Neuronal stem cell (in vitro differentiated cells): ENCODE measurements around the gene ABT1. TPM values are rescaled to one million over a fixed set of nuclear protein-coding genes. Genes with fewer than 3 reads are reported as not detected.
"Not testable (repeated sequence)": the region's sequence is repeated elsewhere in the genome, so short reads cannot be mapped to it uniquely, and the experiment has no call there.

ENCODE experiments used
- DNase-seq: peaks from one replicate; pipeline ENCODE4 v3.0.0-alpha.2; 2013; ENCODE audit warnings: low spot score
- H2AFZ ChIP-seq: one replicate; pipeline ENCODE4 v1.6.1; 2013; ENCODE audit warnings: mild to moderate bottlenecking, low read length, inconsistent platforms
- H2AK5ac ChIP-seq: 2 replicates; pipeline ENCODE4 v1.6.1; 2013; ENCODE audit warnings: low read depth, mild to moderate bottlenecking, inconsistent platforms, low read length, moderate library complexity, mixed read lengths
- H2BK120ac ChIP-seq: 2 replicates; pipeline ENCODE4 v1.6.1; 2013; ENCODE audit warnings: low read depth, mild to moderate bottlenecking, inconsistent platforms, low read length, moderate library complexity, mixed read lengths
- H2BK12ac ChIP-seq: one replicate; pipeline ENCODE4 v1.6.1; 2013; ENCODE audit warnings: low read length, inconsistent platforms
- H2BK15ac ChIP-seq: 2 replicates; pipeline ENCODE4 v1.6.1; 2013; ENCODE audit warnings: mild to moderate bottlenecking, low read length, inconsistent platforms, mixed read lengths
- H2BK5ac ChIP-seq: one replicate; pipeline ENCODE4 v1.6.1; 2013; ENCODE audit warnings: inconsistent platforms, mild to moderate bottlenecking, low read length, moderate library complexity
- H3K14ac ChIP-seq: one replicate; pipeline ENCODE4 v1.6.1; 2013; ENCODE audit warnings: low read length, inconsistent platforms
- H3K18ac ChIP-seq: 2 replicates; pipeline ENCODE4 v1.6.1; 2013; ENCODE audit warnings: low read length, inconsistent platforms
- H3K23ac ChIP-seq: 2 replicates; pipeline ENCODE4 v1.6.1; 2013; ENCODE audit warnings: low read depth, mild to moderate bottlenecking, mixed read lengths, low read length, inconsistent platforms; ENCODE audit not compliant: poor library complexity
- H3K27ac ChIP-seq: replicated peaks from 3 replicates; pipeline ENCODE4 v1.5.1; 2013; ENCODE audit warnings: low read length, inconsistent platforms
- H3K27me3 ChIP-seq, 3 experiments: 2 replicates each; pipeline ENCODE4 v1.6.1; 2013; ENCODE audit warnings: low read length in 3 of 3, mild to moderate bottlenecking in 2 of 3, inconsistent platforms in 1 of 3, low read depth in 1 of 3, mixed read lengths in 1 of 3, moderate library complexity in 1 of 3; ENCODE audit not compliant: control insufficient read depth in 3 of 3, insufficient read depth in 3 of 3
- H3K36me3 ChIP-seq, 2 donors: replicated peaks in 1 of 2; 2 replicates each; pipeline ENCODE4 v1.6.1; 2013; ENCODE audit warnings: low read length in 2 of 2; ENCODE audit not compliant: control insufficient read depth in 2 of 2, insufficient read depth in 2 of 2
- H3K4ac ChIP-seq: 2 replicates; pipeline ENCODE4 v1.6.1; 2013; ENCODE audit warnings: inconsistent platforms, mild to moderate bottlenecking, low read length, moderate library complexity
- H3K4me1 ChIP-seq, 2 donors: 1 replicate in 1 of 2; 2 replicates in 1 of 2; pipeline ENCODE4 v1.6.1; 2013; ENCODE audit warnings: low read length in 2 of 2, low read depth in 1 of 2; ENCODE audit not compliant: control insufficient read depth in 2 of 2, insufficient read depth in 1 of 2
- H3K4me2 ChIP-seq: one replicate; pipeline ENCODE4 v1.6.1; 2013; ENCODE audit warnings: mild to moderate bottlenecking, low read length, inconsistent platforms; ENCODE audit not compliant: insufficient read depth, poor library complexity, severe bottlenecking
- H3K4me3 ChIP-seq, 2 donors: 2 replicates each; pipeline ENCODE4 v1.5.1; 2013; ENCODE audit warnings: low read length in 2 of 2, mild to moderate bottlenecking in 2 of 2, inconsistent platforms in 1 of 2, moderate library complexity in 1 of 2
- H3K79me1 ChIP-seq: one replicate; pipeline ENCODE4 v1.6.1; 2013; ENCODE audit warnings: low read depth, mild to moderate bottlenecking, inconsistent platforms, low read length, moderate library complexity
- H3K9ac ChIP-seq: one replicate; pipeline ENCODE4 v1.6.1; 2013; ENCODE audit warnings: mild to moderate bottlenecking, low read depth, low read length, inconsistent platforms; ENCODE audit not compliant: poor library complexity
- H3K9me3 ChIP-seq, 2 donors: replicated peaks in 1 of 2; 2 replicates each; pipeline versions ENCODE3 to v1.6.1; 2013; ENCODE audit warnings: low read length in 2 of 2, mild to moderate bottlenecking in 2 of 2, inconsistent platforms in 1 of 2, low read depth in 1 of 2, mixed read lengths in 1 of 2, moderate library complexity in 1 of 2; ENCODE audit not compliant: control insufficient read depth in 2 of 2, insufficient read depth in 1 of 2
- H4K8ac ChIP-seq: one replicate; pipeline ENCODE4 v1.6.1; 2013; ENCODE audit warnings: low read depth, mild to moderate bottlenecking, inconsistent platforms, low read length, moderate library complexity
- H4K91ac ChIP-seq: one replicate; pipeline ENCODE4 v1.6.1; 2013; ENCODE audit warnings: low read length, low read depth, mild to moderate bottlenecking, inconsistent platforms; ENCODE audit not compliant: poor library complexity
- WGBS, 2 donors: extraction: QIAGEN DNeasy Blood & Tissue Kit; methylation state at CpG; one replicate each; pipeline ENCODE4 v1.1.7; 2013; ENCODE audit warnings: missing lambda C conversion rate in 2 of 2, mixed read lengths in 1 of 2; ENCODE audit not compliant: insufficient read length in 2 of 2, insufficient replicate concordance in 1 of 2; ENCODE audit errors: extremely low coverage in 2 of 2; 5-methylcytosine and 5-hydroxymethylcytosine counted together
- polyA plus RNA-seq, 2 experiments: library from polyadenylated mRNA; stranded (reverse); fragments of 200-250 nt; gene quantifications; one replicate each; pipeline ENCODE4 v1.2.3, GENCODE V29; 2013

The ABT1 gene
- 18.0 TPM for polyA plus RNA-seq (2013, experiment 1 of 2)
- polyA plus RNA-seq (2013, experiment 2 of 2), result 16.9 TPM

- DNase-seq, result peak; percentile 98
- Histone ChIP-seq H3K9ac (peak within 1 kb of the TSS; percentile 100), H3K27me3 (peaks cover 0 to 24% (median 0%) of the 10 kb centered on the region in 3 experiments), H2BK120ac (no peak within 1 kb of the TSS), H3K4me1 (peaks cover 3 to 8% of the 10 kb centered on the region in 2 donors), H2AK5ac (peak within 1 kb of the TSS; percentile 62), H2BK15ac (no peak within 1 kb of the TSS), H2BK5ac (no peak within 1 kb of the TSS), H3K9me3 (no peaks in the 10 kb centered on the region), H4K8ac (peak within 1 kb of the TSS; percentile 92), H3K79me1 (peaks cover 10% of the 10 kb centered on the region), H3K23ac (peak within 1 kb of the TSS; percentile 80), H4K91ac (no peak within 1 kb of the TSS), H2BK12ac (no peak within 1 kb of the TSS), H3K4me2 (peak within 1 kb of the TSS; percentile 86), H3K14ac (peak within 1 kb of the TSS; percentile 90), H3K18ac (peak within 1 kb of the TSS; percentile 89), H3K4me3 (peak within 1 kb of the TSS; percentile 92 to 97), H2AFZ (peak within 1 kb of the TSS; percentile 95), H3K27ac (peak within 1 kb of the TSS; percentile 80), H3K4ac (no peak within 1 kb of the TSS), H3K36me3 (peaks cover 9 to 28% of the 10 kb centered on the region in 2 donors)
- no CpG with 5 or more reads among the region's 51 CpGs for whole genome bisulfite sequencing, 2 donors
Measured at GRCh38 chr6:26596579-26597388, at the start of gene ABT1. Gene ABT1, plus strand, starts transcription at chr6:26596953. Its CDS starts 30 bp downstream, at chr6:26596983.

GRCh38 chr6:26547363-26547762, 49.4 kb upstream of the ABT1 start:
- H3K4me3 ChIP-seq, H2BK15ac ChIP-seq, H3K14ac ChIP-seq, H3K4me2 ChIP-seq, H2AK5ac ChIP-seq, H2BK5ac ChIP-seq, H2BK120ac ChIP-seq, DNase-seq, H3K9me3 ChIP-seq, H3K18ac ChIP-seq, H3K4ac ChIP-seq, H3K79me1 ChIP-seq, H2AFZ ChIP-seq, H4K91ac ChIP-seq, H3K9ac ChIP-seq, H3K4me1 ChIP-seq, H3K27me3 ChIP-seq, H3K23ac ChIP-seq, H4K8ac ChIP-seq, H3K27ac ChIP-seq, H2BK12ac ChIP-seq: not testable (repeated sequence)
- no CpG with 5 or more reads among the region's 18 CpGs for WGBS, 2 donors
- H3K36me3 ChIP-seq, result peaks cover 9 to 41% of the 10 kb centered on the region in 2 donors

DNA sequence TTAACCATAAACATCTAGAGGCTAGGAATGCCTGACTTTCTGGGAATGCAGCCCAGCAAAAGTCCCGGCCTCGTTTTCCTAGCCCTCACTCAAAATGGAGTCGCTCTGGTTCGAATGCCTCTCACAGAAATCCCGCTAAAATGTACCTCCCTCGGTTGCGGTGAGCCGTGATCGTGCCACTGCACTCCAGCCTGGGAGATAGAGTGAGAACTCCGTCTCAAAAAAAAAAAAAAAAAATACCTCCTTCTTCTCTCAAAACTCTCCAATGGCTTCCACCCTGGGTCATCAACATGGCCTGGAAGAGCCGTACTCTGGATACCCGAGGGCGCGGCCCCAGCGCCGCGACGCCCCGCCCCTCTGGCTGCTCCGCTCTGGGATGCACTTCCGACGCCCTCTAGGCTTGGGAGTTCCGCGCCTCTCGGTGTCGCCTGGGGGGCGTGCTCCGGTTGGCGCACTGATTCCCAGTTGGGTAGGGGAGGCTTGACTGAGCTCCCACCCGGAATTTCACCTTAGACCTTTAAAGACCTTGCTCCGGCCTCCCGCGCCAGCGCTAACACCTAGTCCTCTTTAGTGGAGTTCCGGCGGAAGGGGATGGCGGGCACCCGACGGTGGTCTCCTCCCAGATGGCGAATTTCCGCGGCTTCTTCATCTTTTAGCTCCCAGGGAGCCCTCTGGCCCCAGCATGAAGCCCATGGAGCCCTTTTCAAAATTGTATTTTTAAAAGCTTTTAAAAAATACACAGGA, 46.3 kb upstream of the ABT1 start:
- peak overlapping the region; percentile 82 for H3K27ac ChIP-seq
- H2BK12ac ChIP-seq, result no peak overlapping the region
- peak; percentile 64 for DNase-seq
- no peak overlapping the region for H3K23ac ChIP-seq
- no peak overlapping the region for H3K9ac ChIP-seq
- peak overlapping the region; percentile 32 to 84 for H3K4me3 ChIP-seq
- H4K91ac ChIP-seq, result no peak overlapping the region
- peaks cover 4 to 14% of the 10 kb centered on the region in 2 donors for H3K36me3 ChIP-seq
- no peak overlapping the region for H3K4ac ChIP-seq
- no peaks in the 10 kb centered on the region for H3K9me3 ChIP-seq
- no peaks in the 10 kb centered on the region for H3K79me1 ChIP-seq
- no peak overlapping the region for H2BK120ac ChIP-seq
- no CpG with 5 or more reads among the region's 42 CpGs for WGBS, 2 donors
- no peaks in the 10 kb centered on the region for H3K4me1 ChIP-seq
- H4K8ac ChIP-seq, result no peak overlapping the region
- H2AFZ ChIP-seq, result peak overlapping the region; percentile 84
- H3K27me3 ChIP-seq, result no peaks in the 10 kb centered on the region
- H3K14ac ChIP-seq, result no peak overlapping the region
- peak overlapping the region; percentile 88 for H3K18ac ChIP-seq
- H3K4me2 ChIP-seq, result peak overlapping the region; percentile 31
- H2BK5ac ChIP-seq, result peak overlapping the region; percentile 76
- H2AK5ac ChIP-seq, result no peak overlapping the region
- H2BK15ac ChIP-seq, result no peak overlapping the region

GRCh38 chr6:26552205-26552604, 44.5 kb upstream of the ABT1 start:
- no peaks in the 10 kb centered on the region for H3K79me1 ChIP-seq
- no peak overlapping the region for H3K9ac ChIP-seq
- WGBS, 2 donors, result no CpG with 5 or more reads among the region's 10 CpGs
- H3K4me3 ChIP-seq, result no peak overlapping the region
- no peak overlapping the region for H3K14ac ChIP-seq
- no peaks in the 10 kb centered on the region for H3K27me3 ChIP-seq
- no peak overlapping the region for H3K4ac ChIP-seq
- no peaks in the 10 kb centered on the region for H3K36me3 ChIP-seq
- H2BK15ac ChIP-seq, result no peak overlapping the region
- H2AFZ ChIP-seq, result no peak overlapping the region
- no peak overlapping the region for H3K4me2 ChIP-seq
- no peak overlapping the region for H2AK5ac ChIP-seq
- no peak for DNase-seq
- no peak overlapping the region for H4K8ac ChIP-seq
- no peak overlapping the region for H2BK120ac ChIP-seq
- H3K23ac ChIP-seq, result no peak overlapping the region
- H2BK12ac ChIP-seq, result no peak overlapping the region
- H3K4me1 ChIP-seq, result peaks cover 0 to 3% of the 10 kb centered on the region in 2 donors
- H3K27ac ChIP-seq, result no peak overlapping the region
- no peak overlapping the region for H3K18ac ChIP-seq
- H3K9me3 ChIP-seq, result no peaks in the 10 kb centered on the region
- H4K91ac ChIP-seq, result no peak overlapping the region
- H2BK5ac ChIP-seq, result no peak overlapping the region
